ENCODE data around the gene FRMPD1. TPM values are rescaled to one million over a fixed set of nuclear protein-coding genes. Genes with fewer than 3 reads are reported as not detected.

The FRMPD1 gene
- total RNA-seq, 1 experiment from 2014 or later = 0.26 TPM

GRCh38 chr9:37645903-37646506 lies 4.7 kb upstream of the FRMPD1 start (continued):
- TF ChIP-seq, protein P1, sequence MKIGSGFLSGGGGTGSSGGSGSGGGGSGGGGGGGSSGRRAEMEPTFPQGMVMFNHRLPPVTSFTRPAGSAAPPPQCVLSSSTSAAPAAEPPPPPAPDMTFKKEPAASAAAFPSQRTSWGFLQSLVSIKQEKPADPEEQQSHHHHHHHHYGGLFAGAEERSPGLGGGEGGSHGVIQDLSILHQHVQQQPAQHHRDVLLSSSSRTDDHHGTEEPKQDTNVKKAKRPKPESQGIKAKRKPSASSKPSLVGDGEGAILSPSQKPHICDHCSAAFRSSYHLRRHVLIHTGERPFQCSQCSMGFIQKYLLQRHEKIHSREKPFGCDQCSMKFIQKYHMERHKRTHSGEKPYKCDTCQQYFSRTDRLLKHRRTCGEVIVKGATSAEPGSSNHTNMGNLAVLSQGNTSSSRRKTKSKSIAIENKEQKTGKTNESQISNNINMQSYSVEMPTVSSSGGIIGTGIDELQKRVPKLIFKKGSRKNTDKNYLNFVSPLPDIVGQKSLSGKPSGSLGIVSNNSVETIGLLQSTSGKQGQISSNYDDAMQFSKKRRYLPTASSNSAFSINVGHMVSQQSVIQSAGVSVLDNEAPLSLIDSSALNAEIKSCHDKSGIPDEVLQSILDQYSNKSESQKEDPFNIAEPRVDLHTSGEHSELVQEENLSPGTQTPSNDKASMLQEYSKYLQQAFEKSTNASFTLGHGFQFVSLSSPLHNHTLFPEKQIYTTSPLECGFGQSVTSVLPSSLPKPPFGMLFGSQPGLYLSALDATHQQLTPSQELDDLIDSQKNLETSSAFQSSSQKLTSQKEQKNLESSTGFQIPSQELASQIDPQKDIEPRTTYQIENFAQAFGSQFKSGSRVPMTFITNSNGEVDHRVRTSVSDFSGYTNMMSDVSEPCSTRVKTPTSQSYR (CRISPR knock-in tag; IDR thresholded peaks at IDR 0.05) = no peak
- no peak for TF ChIP-seq ZNF232 (CRISPR knock-in tag; IDR thresholded peaks at IDR 0.05)
- no peak for TF ChIP-seq NFE2L1 (CRISPR knock-in tag; IDR thresholded peaks at IDR 0.05)
- no peak for TF ChIP-seq ETV6 (CRISPR knock-in tag; IDR thresholded peaks at IDR 0.05)
- no peak for TF ChIP-seq TEAD4 (CRISPR knock-in tag; IDR thresholded peaks at IDR 0.05)
- TF ChIP-seq IRF2 (CRISPR knock-in tag; IDR thresholded peaks at IDR 0.05; ENCODE audit: borderline replicate concordance, low read depth) = no peak
- TF ChIP-seq, protein P2, sequence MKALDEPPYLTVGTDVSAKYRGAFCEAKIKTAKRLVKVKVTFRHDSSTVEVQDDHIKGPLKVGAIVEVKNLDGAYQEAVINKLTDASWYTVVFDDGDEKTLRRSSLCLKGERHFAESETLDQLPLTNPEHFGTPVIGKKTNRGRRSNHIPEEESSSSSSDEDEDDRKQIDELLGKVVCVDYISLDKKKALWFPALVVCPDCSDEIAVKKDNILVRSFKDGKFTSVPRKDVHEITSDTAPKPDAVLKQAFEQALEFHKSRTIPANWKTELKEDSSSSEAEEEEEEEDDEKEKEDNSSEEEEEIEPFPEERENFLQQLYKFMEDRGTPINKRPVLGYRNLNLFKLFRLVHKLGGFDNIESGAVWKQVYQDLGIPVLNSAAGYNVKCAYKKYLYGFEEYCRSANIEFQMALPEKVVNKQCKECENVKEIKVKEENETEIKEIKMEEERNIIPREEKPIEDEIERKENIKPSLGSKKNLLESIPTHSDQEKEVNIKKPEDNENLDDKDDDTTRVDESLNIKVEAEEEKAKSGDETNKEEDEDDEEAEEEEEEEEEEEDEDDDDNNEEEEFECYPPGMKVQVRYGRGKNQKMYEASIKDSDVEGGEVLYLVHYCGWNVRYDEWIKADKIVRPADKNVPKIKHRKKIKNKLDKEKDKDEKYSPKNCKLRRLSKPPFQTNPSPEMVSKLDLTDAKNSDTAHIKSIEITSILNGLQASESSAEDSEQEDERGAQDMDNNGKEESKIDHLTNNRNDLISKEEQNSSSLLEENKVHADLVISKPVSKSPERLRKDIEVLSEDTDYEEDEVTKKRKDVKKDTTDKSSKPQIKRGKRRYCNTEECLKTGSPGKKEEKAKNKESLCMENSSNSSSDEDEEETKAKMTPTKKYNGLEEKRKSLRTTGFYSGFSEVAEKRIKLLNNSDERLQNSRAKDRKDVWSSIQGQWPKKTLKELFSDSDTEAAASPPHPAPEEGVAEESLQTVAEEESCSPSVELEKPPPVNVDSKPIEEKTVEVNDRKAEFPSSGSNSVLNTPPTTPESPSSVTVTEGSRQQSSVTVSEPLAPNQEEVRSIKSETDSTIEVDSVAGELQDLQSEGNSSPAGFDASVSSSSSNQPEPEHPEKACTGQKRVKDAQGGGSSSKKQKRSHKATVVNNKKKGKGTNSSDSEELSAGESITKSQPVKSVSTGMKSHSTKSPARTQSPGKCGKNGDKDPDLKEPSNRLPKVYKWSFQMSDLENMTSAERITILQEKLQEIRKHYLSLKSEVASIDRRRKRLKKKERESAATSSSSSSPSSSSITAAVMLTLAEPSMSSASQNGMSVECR (CRISPR knock-in tag; IDR thresholded peaks at IDR 0.05; ENCODE audit: borderline replicate concordance) = no peak
- TF ChIP-seq, protein P3, sequence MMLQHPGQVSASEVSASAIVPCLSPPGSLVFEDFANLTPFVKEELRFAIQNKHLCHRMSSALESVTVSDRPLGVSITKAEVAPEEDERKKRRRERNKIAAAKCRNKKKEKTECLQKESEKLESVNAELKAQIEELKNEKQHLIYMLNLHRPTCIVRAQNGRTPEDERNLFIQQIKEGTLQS (CRISPR knock-in tag; conservative IDR thresholded peaks at IDR 0.05) = no peak
- TF ChIP-seq ZNF532 (CRISPR knock-in tag; IDR thresholded peaks at IDR 0.05; ENCODE audit: borderline replicate concordance) = no peak
- TF ChIP-seq, protein P4, sequence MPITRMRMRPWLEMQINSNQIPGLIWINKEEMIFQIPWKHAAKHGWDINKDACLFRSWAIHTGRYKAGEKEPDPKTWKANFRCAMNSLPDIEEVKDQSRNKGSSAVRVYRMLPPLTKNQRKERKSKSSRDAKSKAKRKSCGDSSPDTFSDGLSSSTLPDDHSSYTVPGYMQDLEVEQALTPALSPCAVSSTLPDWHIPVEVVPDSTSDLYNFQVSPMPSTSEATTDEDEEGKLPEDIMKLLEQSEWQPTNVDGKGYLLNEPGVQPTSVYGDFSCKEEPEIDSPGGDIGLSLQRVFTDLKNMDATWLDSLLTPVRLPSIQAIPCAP (CRISPR knock-in tag; IDR thresholded peaks at IDR 0.05) = no peak

- no peak; the same call in 1 of the 2 replicates for ATAC-seq
- no peaks in the 10 kb centered on the region for H3K9me3 Mint-ChIP-seq
Observed at GRCh38 chr9:37650299-37650872, 368 bp upstream of the FRMPD1 start.

More at GRCh38 chr9:37650299-37650872, 368 bp upstream of the FRMPD1 start:
- Mint-ChIP-seq H3K27ac (no peak overlapping the region), H3K36me3 (no peaks in the 10 kb centered on the region), H3K27me3 (ENCODE audit: low read depth) (peaks cover 88% of the 10 kb centered on the region), H3K4me3 (peak overlapping the region; percentile 62), H3K4me1 (peaks cover 10% of the 10 kb centered on the region)
- CTCF ChIA-PET = interaction anchor here (0.6 to 1.0 kb wide), 2 partner anchors 18 to 1940 kb away, joined by 3 to 4 read pairs; no protein-coding TSS in a partner anchor
- POLR2A ChIA-PET = no interaction called here
- peak; percentile 29; the same call in 1 of the 2 replicates for TF ChIP-seq ZNF423 (CRISPR knock-in tag; IDR thresholded peaks at IDR 0.05)
- TF ChIP-seq CBFB (CRISPR knock-in tag; IDR thresholded peaks at IDR 0.05; ENCODE audit: low read depth) = no peak
- TF ChIP-seq HMGXB4 (CRISPR knock-in tag; IDR thresholded peaks at IDR 0.05) = no peak
- DNase-seq (ENCODE audit: low spot score) = no peak
